IMR-90 (cell line): ENCODE measurements around the gene FGGY. TPM values are rescaled to one million over a fixed set of nuclear protein-coding genes. Genes with fewer than 3 reads are reported as not detected.
A peak's percentile ranks its signal among the peaks of the same experiment; 100 is the strongest.

ENCODE experiments used
- ATAC-seq: fragments of 200-7000 bp; cut with Tn5 transposase; 2 replicates; pipeline ENCODE4 v1.9.1; 2020; ENCODE audit warnings: low read depth, mild to moderate bottlenecking, moderate library complexity
- BruUV-seq: library from RNA; stranded (reverse); fragments of 400-500 nt; replicated peaks from 2 replicates; lab custom pipeline; 2021; lab: Mats Ljungman, UMichigan
- CTCF ChIA-PET: fragments of 300-600 bp; formaldehyde crosslinking; extraction: SDS; loops from one replicate; lab custom pipeline; 2021; ENCODE audit warnings: antibody characterized with exemption; lab: Yijun Ruan, JAX
- POLR2A ChIA-PET: fragments of 300-600 bp; sonication (Branson Sonifier 250); formaldehyde crosslinking; loops from one replicate; lab custom pipeline; 2022; ENCODE audit warnings: antibody characterized with exemption; ENCODE audit not compliant: unreplicated experiment; lab: Charles Lee
- DNase-seq: peaks from one replicate; pipeline ENCODE4 v3.0.0; 2013
- H2AFZ ChIP-seq: replicated peaks from 2 replicates; pipeline ENCODE3; 2013; ENCODE audit warnings: low read length, mild to moderate bottlenecking; ENCODE audit not compliant: poor library complexity
- H2AK5ac ChIP-seq: 2 replicates; pipeline ENCODE4 v1.6.1; 2013; ENCODE audit warnings: low read depth, low read length, inconsistent platforms
- H2AK9ac ChIP-seq: replicated peaks from 2 replicates; pipeline ENCODE3; 2013; ENCODE audit warnings: mild to moderate bottlenecking, low read depth, low read length, moderate library complexity; ENCODE audit not compliant: poor library complexity
- H2BK120ac ChIP-seq: 2 replicates; pipeline ENCODE4 v1.6.1; 2013; ENCODE audit warnings: low read depth, low read length, inconsistent platforms
- H2BK15ac ChIP-seq: 3 replicates; pipeline ENCODE4 v1.6.1; 2013; ENCODE audit warnings: low read depth, low read length, inconsistent platforms
- H2BK20ac ChIP-seq: 2 replicates; pipeline ENCODE4 v1.6.1; 2013; ENCODE audit warnings: low read depth, mild to moderate bottlenecking, inconsistent platforms, low read length, moderate library complexity
- H2BK5ac ChIP-seq: 2 replicates; pipeline ENCODE4 v1.6.1; 2013; ENCODE audit warnings: mild to moderate bottlenecking, low read depth, low read length, inconsistent platforms; ENCODE audit not compliant: poor library complexity, severe bottlenecking
- H3K14ac ChIP-seq: replicated peaks from 2 replicates; pipeline ENCODE4 v1.6.1; 2013; ENCODE audit warnings: low read depth, low read length, inconsistent platforms
- H3K18ac ChIP-seq: 2 replicates; pipeline ENCODE4 v1.6.1; 2013; ENCODE audit warnings: low read depth, low read length, control low read depth
- H3K23ac ChIP-seq: 2 replicates; pipeline ENCODE4 v1.6.1; 2013; ENCODE audit warnings: low read depth, low read length, inconsistent platforms
- H3K27ac ChIP-seq: 2 replicates; pipeline ENCODE4 v1.5.1; 2013; ENCODE audit warnings: mild to moderate bottlenecking, control low read depth, low read length; ENCODE audit not compliant: insufficient read depth
- H3K27me3 ChIP-seq: 2 replicates; pipeline ENCODE4 v1.6.1; 2013; ENCODE audit warnings: low read length; ENCODE audit not compliant: control insufficient read depth, insufficient read depth
- H3K36me3 ChIP-seq: 2 replicates; pipeline ENCODE4 v1.6.1; 2013; ENCODE audit warnings: low read length, mixed read lengths; ENCODE audit not compliant: control insufficient read depth, insufficient read depth
- H3K4ac ChIP-seq: 2 replicates; pipeline ENCODE4 v1.6.1; 2013; ENCODE audit warnings: low read depth, low read length, inconsistent platforms
- H3K4me1 ChIP-seq: 2 replicates; pipeline ENCODE4 v1.6.1; 2013; ENCODE audit warnings: low read length, mixed read lengths; ENCODE audit not compliant: control insufficient read depth, insufficient read depth
- H3K4me2 ChIP-seq: 2 replicates; pipeline ENCODE4 v1.6.1; 2013; ENCODE audit warnings: low read depth, mild to moderate bottlenecking, control low read depth, low read length, moderate library complexity
- H3K4me3 ChIP-seq: 2 replicates; pipeline ENCODE4 v1.5.1; 2013; ENCODE audit warnings: low read depth, mild to moderate bottlenecking, control low read depth, low read length, moderate library complexity; ENCODE audit not compliant: insufficient read depth
- H3K56ac ChIP-seq: 2 replicates; pipeline ENCODE4 v1.6.1; 2013; ENCODE audit warnings: low read length, inconsistent platforms; ENCODE audit not compliant: insufficient read depth; ENCODE audit errors: extremely low read depth
- H3K79me1 ChIP-seq, 2 experiments: 2 replicates each; pipeline ENCODE4 v1.6.1; 2013; ENCODE audit warnings: low read length in 2 of 2, inconsistent platforms in 1 of 2, low read depth in 1 of 2
- H3K9ac ChIP-seq: 2 replicates; pipeline ENCODE4 v1.6.1; 2013; ENCODE audit warnings: low read depth, low read length, control low read depth
- H3K9me1 ChIP-seq: 2 replicates; pipeline ENCODE4 v1.6.1; 2013; ENCODE audit warnings: low read length, inconsistent platforms; ENCODE audit not compliant: insufficient read depth
- H3K9me3 ChIP-seq: 2 replicates; pipeline ENCODE4 v1.6.1; 2013; ENCODE audit warnings: low read length; ENCODE audit not compliant: control insufficient read depth, insufficient read depth
- H4K20me1 ChIP-seq: 2 replicates; pipeline ENCODE4 v1.6.1; 2013; ENCODE audit warnings: low read length, inconsistent platforms; ENCODE audit not compliant: insufficient read depth
- H4K5ac ChIP-seq: 2 replicates; pipeline ENCODE4 v1.6.1; 2013; ENCODE audit warnings: mild to moderate bottlenecking, low read depth, low read length, control low read depth
- H4K8ac ChIP-seq, 2 experiments: 2 replicates each; pipeline ENCODE4 v1.6.1; 2013; ENCODE audit warnings: low read depth in 2 of 2, low read length in 2 of 2, control low read depth in 1 of 2, inconsistent platforms in 1 of 2
- H4K91ac ChIP-seq: 2 replicates; pipeline ENCODE4 v1.6.1; 2013; ENCODE audit warnings: low read depth, low read length, inconsistent platforms; ENCODE audit not compliant: insufficient read depth
- CTCF ChIP-seq: conservative IDR thresholded peaks from 2 replicates; pipeline ENCODE4 v1.5.1; 2012; ENCODE audit warnings: mild to moderate bottlenecking, low read depth, low read length, improper control_type of control experiment
- ELK1 ChIP-seq: fragments of 150-350 bp; IDR thresholded peaks from 2 replicates; pipeline ENCODE4 v1.6.1; 2016; ENCODE audit warnings: low read depth, mild to moderate bottlenecking, low read length, moderate library complexity, borderline replicate concordance
- POLR2A ChIP-seq: IDR thresholded peaks from 2 replicates; pipeline ENCODE4 v1.6.1; 2012; ENCODE audit warnings: mild to moderate bottlenecking, low read depth, low read length
- RCOR1 ChIP-seq: IDR thresholded peaks from 2 replicates; pipeline ENCODE4 v1.6.1; 2012; ENCODE audit warnings: mild to moderate bottlenecking, low read length, improper control_type of control experiment; ENCODE audit not compliant: insufficient replicate concordance
- WGBS, 2 experiments: methylation state at CpG; one replicate each; pipeline versions ENCODE4 v1.1.5 to v1.1.7; 2013; ENCODE audit warnings: missing lambda C conversion rate in 2 of 2; ENCODE audit not compliant: insufficient read length in 1 of 2; ENCODE audit errors: extremely low coverage in 2 of 2; 5-methylcytosine and 5-hydroxymethylcytosine counted together
- dilution Hi-C: fragments of 300-500 bp; cut with HindIII; formaldehyde crosslinking; loops from one replicate; pipeline ENCODE4 v1.14.3; 2018; ENCODE audit warnings: low sequenced_read_pairs; ENCODE audit not compliant: unreplicated experiment
- in situ Hi-C: fragments of 300-500 bp; cut with MboI; formaldehyde crosslinking; loops from 3 replicates; pipeline ENCODE4 v1.14.3; 2019; ENCODE audit warnings: low sequenced_read_pairs, inconsistent platforms, mixed read lengths
- intact Hi-C: fragments of 100-400 bp; cut with micrococcal nuclease; formaldehyde crosslinking; loops from 2 replicates; pipeline ENCODE4 v1.10.0; 2022
- polyA plus RNA-seq, 3 experiments: library from polyadenylated mRNA; depleted of rRNA; stranded (reverse); fragments of >200 nt; gene quantifications; 2 replicates each; pipeline ENCODE4 v1.2.3, GENCODE V29; 2012; ENCODE audit warnings: low replicate concordance in 1 of 3
- total RNA-seq: library from RNA; depleted of rRNA; stranded (reverse); fragments of >200 nt; gene quantifications from 2 replicates; pipeline ENCODE4 v1.2.3, GENCODE V29; 2012

FGGY gene
- total and polyA plus RNA-seq, 2 of the 4 experiments (the other 2 are of a cell fraction): 5.6 to 14.0 TPM

GRCh38 chr1:59733443-59734141 is 436.7 kb downstream of the FGGY start:
- peaks cover 19% of the 10 kb centered on the region for H3K9me1 ChIP-seq
- H3K18ac ChIP-seq: peak overlapping the region; percentile 99
- TF ChIP-seq POLR2A (no peak), RCOR1 (no peak), ELK1 (no peak), CTCF (no peak)
- dilution Hi-C loops (no loop called here), in situ Hi-C loops (no loop called here), intact Hi-C loops (no loop called here)
- peaks cover 6% of the 10 kb centered on the region; the same call in 1 of the 2 replicates for H3K9me3 ChIP-seq
- no peak overlapping the region for H2AFZ ChIP-seq
- no peak overlapping the region for H3K56ac ChIP-seq
- BruUV-seq: no TSS peak
- H3K4me3 ChIP-seq: no peak overlapping the region
- peak overlapping the region; percentile 54 for H4K91ac ChIP-seq
- H3K27me3 ChIP-seq: no peaks in the 10 kb centered on the region
- peak overlapping the region; percentile 92; the same call in 1 of the 2 replicates for H3K27ac ChIP-seq
- peaks cover 0 to 5% of the 10 kb centered on the region in 2 experiments; a peak in 1 of 4 replicates for H3K79me1 ChIP-seq
- peak overlapping the region; percentile 98; the same call in 1 of the 3 replicates for H2BK15ac ChIP-seq
- no peak overlapping the region; the same call in 1 of the 2 replicates for H3K4me2 ChIP-seq
- H3K36me3 ChIP-seq: no peaks in the 10 kb centered on the region
- ATAC-seq: no peak
- H4K8ac ChIP-seq: peak overlapping the region; percentile 93; a peak in 3 of 4 replicates
- peak overlapping the region; percentile 86; the same call in 1 of the 2 replicates for H3K23ac ChIP-seq
- ChIA-PET POLR2A (interaction anchor here (1.2 kb wide), 1 partner anchor 26 kb away, joined by 3 read pairs; no protein-coding TSS in a partner anchor), CTCF (no interaction called here)
- peak overlapping the region; percentile 96 for H2BK20ac ChIP-seq
- peak overlapping the region; percentile 94 for H3K4ac ChIP-seq
- DNase-seq: peak; percentile 48
- WGBS, 2 experiments: no CpG with 5 or more reads among the region's 3 CpGs
- H3K14ac ChIP-seq: peak overlapping the region; percentile 96
- peak overlapping the region; percentile 99 for H4K5ac ChIP-seq
- H2AK5ac ChIP-seq: peak overlapping the region; percentile 63; the same call in 1 of the 2 replicates
- H4K20me1 ChIP-seq: no peaks in the 10 kb centered on the region; the same call in 1 of the 2 replicates
- peak overlapping the region; percentile 96 for H2BK120ac ChIP-seq
- peak overlapping the region; percentile 33 for H2BK5ac ChIP-seq
- H3K9ac ChIP-seq: peak overlapping the region; percentile 77
- peak overlapping the region; percentile 5 for H2AK9ac ChIP-seq
- peaks cover 42% of the 10 kb centered on the region for H3K4me1 ChIP-seq
